ENCODE results near the gene MGMT. TPM values are rescaled to one million over a fixed set of nuclear protein-coding genes. Genes with fewer than 3 reads are reported as not detected.

MGMT gene
- total RNA-seq, 1 experiment from 2014 or later: 21.2 TPM

DNA sequence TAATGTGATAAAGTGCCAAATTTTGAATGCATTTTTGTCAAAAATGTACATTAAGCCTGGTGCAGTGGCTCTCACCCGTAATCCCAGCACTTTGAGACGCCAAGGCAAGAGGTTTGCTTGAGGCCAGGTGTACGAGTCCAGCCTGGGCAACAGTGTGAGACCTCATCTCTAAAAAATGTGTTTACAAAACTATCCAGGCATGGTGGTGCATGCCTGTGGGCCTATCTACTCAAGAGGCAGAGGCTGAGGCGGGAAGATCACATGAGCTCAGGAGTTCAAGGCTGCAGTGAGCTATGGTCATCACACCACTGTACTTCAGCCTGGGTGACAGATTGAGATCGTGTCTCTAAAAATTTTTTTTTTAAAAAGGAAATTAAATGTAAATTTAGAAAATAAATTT is 18.5 kb upstream of the MGMT start:
- no peaks in the 10 kb centered on the region for H3K9me3 ChIP-seq (ENCODE audit: insufficient read depth, low read depth)
- ChIA-PET POLR2A (ENCODE audit: unreplicated experiment) (no interaction called here), CTCF (interaction anchor here (0.6 kb wide), 1 partner anchor 915 kb away, joined by 4 read pairs; no protein-coding TSS in a partner anchor)
- intact Hi-C loops (cut with micrococcal nuclease; ENCODE audit: unreplicated experiment): no loop called here
- H3K4me3 ChIP-seq: no peak overlapping the region
- H3K27me3 ChIP-seq (ENCODE audit: insufficient read depth, low read depth): peaks cover 44% of the 10 kb centered on the region
- no peak overlapping the region for H2AFZ ChIP-seq
- no peaks in the 10 kb centered on the region for H4K20me1 ChIP-seq (ENCODE audit: insufficient read depth)
- H3K9me2 ChIP-seq (ENCODE audit: insufficient read depth): no peaks in the 10 kb centered on the region
- no TSS peak for BruUV-seq (replicated peaks)
- H3K36me3 ChIP-seq (ENCODE audit: low read depth): no peaks in the 10 kb centered on the region
- TF ChIP-seq CTCF (conservative IDR thresholded peaks at IDR 0.05) (no peak), EZH2 (IDR thresholded peaks at IDR 0.05; ENCODE audit: low read depth) (no peak)
- no peaks in the 10 kb centered on the region for H3F3A ChIP-seq (ENCODE audit: insufficient read depth, low read depth)
- no peak overlapping the region for H3K27ac ChIP-seq
- no peak overlapping the region for H3K4me2 ChIP-seq
- DNase-seq: no peak
- H3K79me2 ChIP-seq (ENCODE audit: low read depth): no peaks in the 10 kb centered on the region
- H3K4me1 ChIP-seq (replicated peaks; ENCODE audit: insufficient read depth): no peaks in the 10 kb centered on the region

DNA sequence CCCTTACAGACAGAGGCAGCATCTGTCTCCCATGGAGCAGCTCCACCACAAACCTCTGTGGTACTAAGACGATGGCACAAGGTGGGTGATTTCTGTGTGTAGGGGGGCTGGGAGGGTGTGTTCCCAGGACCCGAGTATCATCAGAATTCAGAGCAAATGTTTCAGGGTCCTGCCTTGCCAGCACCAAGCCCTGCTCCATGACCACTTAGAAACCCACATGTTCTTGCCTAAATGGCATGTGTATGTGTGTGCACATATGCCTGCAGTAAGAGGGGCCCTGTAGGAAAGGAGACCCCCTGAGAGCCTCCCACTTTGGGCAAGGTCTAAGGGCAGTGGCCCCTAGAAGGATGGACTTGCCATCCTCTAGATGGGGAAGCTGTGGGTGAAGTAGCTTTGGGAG is 17.1 kb upstream of the MGMT start:
- Histone ChIP-seq H3K4me3 (no peak overlapping the region), H3K27ac (no peak overlapping the region), H3F3A (ENCODE audit: insufficient read depth, low read depth) (no peaks in the 10 kb centered on the region), H3K36me3 (ENCODE audit: low read depth) (no peaks in the 10 kb centered on the region), H3K27me3 (ENCODE audit: insufficient read depth, low read depth) (peaks cover 42% of the 10 kb centered on the region), H3K4me2 (no peak overlapping the region), H4K20me1 (ENCODE audit: insufficient read depth) (no peaks in the 10 kb centered on the region), H3K79me2 (ENCODE audit: low read depth) (no peaks in the 10 kb centered on the region), H3K9me3 (ENCODE audit: insufficient read depth, low read depth) (no peaks in the 10 kb centered on the region), H3K9me2 (ENCODE audit: insufficient read depth) (no peaks in the 10 kb centered on the region), H2AFZ (no peak overlapping the region), H3K4me1 (replicated peaks; ENCODE audit: insufficient read depth) (no peaks in the 10 kb centered on the region)
- CTCF ChIA-PET: no interaction called here
- BruUV-seq (replicated peaks): no TSS peak
- TF ChIP-seq EZH2 (IDR thresholded peaks at IDR 0.05; ENCODE audit: low read depth) (no peak), CTCF (conservative IDR thresholded peaks at IDR 0.05) (no peak)
- POLR2A ChIA-PET (ENCODE audit: unreplicated experiment): no interaction called here
- no peak for DNase-seq
- intact Hi-C loops (cut with micrococcal nuclease; ENCODE audit: unreplicated experiment): no loop called here

GRCh38 chr10:129450391-129450790 is 16.6 kb upstream of the MGMT start:
- no peaks in the 10 kb centered on the region for H4K20me1 ChIP-seq (ENCODE audit: insufficient read depth)
- no peak overlapping the region for H3K4me2 ChIP-seq
- intact Hi-C loops (cut with micrococcal nuclease; ENCODE audit: unreplicated experiment): no loop called here
- no peak for DNase-seq
- no peaks in the 10 kb centered on the region for H3K4me1 ChIP-seq (replicated peaks; ENCODE audit: insufficient read depth)
- BruUV-seq (replicated peaks): no TSS peak
- H3K9me3 ChIP-seq (ENCODE audit: insufficient read depth, low read depth): no peaks in the 10 kb centered on the region
- H3K9me2 ChIP-seq (ENCODE audit: insufficient read depth): no peaks in the 10 kb centered on the region
- no peaks in the 10 kb centered on the region for H3F3A ChIP-seq (ENCODE audit: insufficient read depth, low read depth)
- ChIA-PET POLR2A (ENCODE audit: unreplicated experiment) (no interaction called here), CTCF (no interaction called here)
- H2AFZ ChIP-seq: no peak overlapping the region
- H3K36me3 ChIP-seq (ENCODE audit: low read depth): no peaks in the 10 kb centered on the region
- peaks cover 41% of the 10 kb centered on the region for H3K27me3 ChIP-seq (ENCODE audit: insufficient read depth, low read depth)
- H3K27ac ChIP-seq: no peak overlapping the region
- no peak overlapping the region for H3K4me3 ChIP-seq
- TF ChIP-seq EZH2 (IDR thresholded peaks at IDR 0.05; ENCODE audit: low read depth): no peak
- TF ChIP-seq CTCF (conservative IDR thresholded peaks at IDR 0.05): no peak
- H3K79me2 ChIP-seq (ENCODE audit: low read depth): no peaks in the 10 kb centered on the region

Measured in PC-9 (cell line).